Measurements from ENCODE around the gene KRT86. TPM values are rescaled to one million over a fixed set of nuclear protein-coding genes. Genes with fewer than 3 reads are reported as not detected.

Gene KRT86
- total and polyA plus RNA-seq, 9 of the 15 experiments (the other 6 are each of a cell fraction or from before 2014, with no cell fraction given): not detected

DNA sequence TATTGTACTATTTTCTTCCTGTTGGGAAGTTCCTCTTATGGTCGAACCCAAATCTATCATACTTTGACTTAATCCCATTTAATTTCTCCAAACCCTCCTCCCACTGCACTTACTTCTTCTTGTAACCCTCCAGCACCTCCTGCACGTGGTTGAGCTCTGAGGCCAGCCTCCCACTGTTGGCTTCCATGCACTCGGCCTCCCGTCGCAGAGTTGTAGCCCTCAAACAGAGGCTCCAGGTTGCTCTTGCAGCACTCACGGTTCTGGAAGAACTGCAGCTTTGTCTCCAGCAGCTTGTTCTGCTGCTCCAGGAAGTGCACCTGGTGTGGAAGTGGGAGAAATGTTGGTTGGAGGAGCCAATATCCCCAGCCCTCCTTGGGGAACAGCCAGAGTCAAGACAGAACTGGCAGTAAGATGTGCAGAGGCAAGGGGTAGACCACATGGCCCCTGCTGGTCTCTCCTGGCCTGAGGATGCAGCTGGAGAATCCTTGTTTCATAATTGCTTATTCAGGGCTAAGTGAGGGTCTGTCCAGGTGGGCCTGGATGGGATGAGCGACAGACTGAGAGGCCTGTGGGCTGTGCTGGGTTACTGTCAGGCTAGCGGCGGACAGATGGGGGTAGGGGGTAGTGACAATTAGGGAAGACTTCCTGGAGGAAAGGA is 18.4 kb upstream of the KRT86 start (continued):
- TF ChIP-seq, protein P1, sequence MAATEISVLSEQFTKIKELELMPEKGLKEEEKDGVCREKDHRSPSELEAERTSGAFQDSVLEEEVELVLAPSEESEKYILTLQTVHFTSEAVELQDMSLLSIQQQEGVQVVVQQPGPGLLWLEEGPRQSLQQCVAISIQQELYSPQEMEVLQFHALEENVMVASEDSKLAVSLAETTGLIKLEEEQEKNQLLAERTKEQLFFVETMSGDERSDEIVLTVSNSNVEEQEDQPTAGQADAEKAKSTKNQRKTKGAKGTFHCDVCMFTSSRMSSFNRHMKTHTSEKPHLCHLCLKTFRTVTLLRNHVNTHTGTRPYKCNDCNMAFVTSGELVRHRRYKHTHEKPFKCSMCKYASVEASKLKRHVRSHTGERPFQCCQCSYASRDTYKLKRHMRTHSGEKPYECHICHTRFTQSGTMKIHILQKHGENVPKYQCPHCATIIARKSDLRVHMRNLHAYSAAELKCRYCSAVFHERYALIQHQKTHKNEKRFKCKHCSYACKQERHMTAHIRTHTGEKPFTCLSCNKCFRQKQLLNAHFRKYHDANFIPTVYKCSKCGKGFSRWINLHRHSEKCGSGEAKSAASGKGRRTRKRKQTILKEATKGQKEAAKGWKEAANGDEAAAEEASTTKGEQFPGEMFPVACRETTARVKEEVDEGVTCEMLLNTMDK (IDR thresholded peaks at IDR 0.05; ENCODE audit: borderline replicate concordance, insufficient read depth, low read depth, low read length, poor library complexity, severe bottlenecking): no peak
- TF ChIP-seq GABPA (tag; conservative IDR thresholded peaks at IDR 0.05; ENCODE audit: low read depth) (no peak), PTBP1 (IDR thresholded peaks at IDR 0.05; ENCODE audit: low read depth, low read length) (no peak)

DNA sequence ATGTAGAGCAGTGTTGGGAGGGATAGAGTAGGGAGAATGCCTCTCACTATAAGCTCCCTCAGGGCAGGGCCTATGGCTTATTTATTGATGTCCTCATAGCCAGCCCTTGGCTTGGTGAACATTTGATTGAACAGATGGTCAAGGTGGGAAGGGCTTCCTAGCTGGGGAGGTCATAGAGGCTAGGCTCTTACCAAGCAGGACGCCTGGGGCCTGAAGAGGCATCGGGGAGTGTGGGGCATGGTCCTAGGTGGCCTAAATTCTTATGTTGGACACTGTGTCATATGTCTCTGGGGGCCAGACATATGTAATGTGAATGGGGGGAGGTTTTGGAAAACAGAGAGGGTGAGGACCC is 17.9 kb upstream of the KRT86 start:
- no peaks in the 10 kb centered on the region for H3K9me1 ChIP-seq (ENCODE audit: control insufficient read depth, insufficient read depth, low read length)
- no peak overlapping the region for H3K27ac ChIP-seq (ENCODE audit: extremely low read depth, low read depth, low read length)
- no peak for ATAC-seq
- 0% methylated on average over 1 of the region's 2 CpGs for WGBS (ENCODE audit: insufficient coverage, low coverage, missing lambda C conversion rate)
- H2AFZ ChIP-seq (ENCODE audit: low read depth, low read length): no peak overlapping the region
- peaks cover 0 to 5% of the 10 kb centered on the region in 2 experiments; a peak in 1 of 5 replicates for H3K4me1 ChIP-seq (replicated peaks in 1 of 2; ENCODE audit: control insufficient read depth in 2 of 2, insufficient read depth in 2 of 2, low read length in 2 of 2)
- no peaks in the 10 kb centered on the region for H3K79me2 ChIP-seq (ENCODE audit: control insufficient read depth, insufficient read depth, low read length)
- no peaks in the 10 kb centered on the region for H3K36me3 ChIP-seq (ENCODE audit: control insufficient read depth, insufficient read depth, low read length)
- CTCF ChIA-PET (ENCODE audit: low intra/inter-chr PET ratio): no interaction called here
- peaks cover 27 to 66% of the 10 kb centered on the region in 2 experiments for H3K27me3 ChIP-seq (ENCODE audit: control insufficient read depth in 2 of 2, insufficient read depth in 2 of 2, low read length in 2 of 2)
- no peak overlapping the region for H3K4me2 ChIP-seq (ENCODE audit: insufficient read depth, low read length)
- POLR2A ChIA-PET: no interaction called here
- no peak overlapping the region for H3K9ac ChIP-seq (ENCODE audit: insufficient read depth in 1 of 2, low read depth in 2 of 2, low read length in 2 of 2)
- no peaks in the 10 kb centered on the region for H3K9me3 ChIP-seq (replicated peaks; ENCODE audit: control insufficient read depth, insufficient read depth, low read depth, low read length)
- DNase-seq (ENCODE audit: extremely low read depth in 1 of 4, low spot score in 3 of 4): no peak
- no peak overlapping the region for H3K4me3 ChIP-seq
- in situ Hi-C loops (cut with MboI): no loop called here
- intact Hi-C loops (cut with micrococcal nuclease): no loop called here
- no peak for FAIRE-seq
- H4K20me1 ChIP-seq (replicated peaks; ENCODE audit: control insufficient read depth, insufficient read depth, low read length): 0 out of 2 replicates have a peak, but pooled peaks cover 4% of the 10 kb centered on the region
- BruUV-seq (replicated peaks): no TSS peak
- TF ChIP-seq RFX1 (IDR thresholded peaks at IDR 0.05) (no peak), XRCC3 (IDR thresholded peaks at IDR 0.05) (no peak), POLR3A (IDR thresholded peaks at IDR 0.05; ENCODE audit: borderline replicate concordance, extremely low read depth, insufficient read depth, insufficient read length) (no peak), ZNF445 (CRISPR knock-in tag; IDR thresholded peaks at IDR 0.05; ENCODE audit: low read depth) (no peak), ZBTB1 (CRISPR knock-in tag; IDR thresholded peaks at IDR 0.05; ENCODE audit: borderline replicate concordance, low read depth) (no peak), HMGN3 (IDR thresholded peaks at IDR 0.05; ENCODE audit: borderline replicate concordance, extremely low read depth, insufficient read length, low read depth, low read length) (no peak), XRCC4 (IDR thresholded peaks at IDR 0.05; ENCODE audit: extremely low read depth, insufficient read depth, insufficient read length) (no peak), NEUROD1 (IDR thresholded peaks at IDR 0.05; ENCODE audit: borderline replicate concordance, low read depth, low read length, partially characterized antibody) (no peak), CHD4 (IDR thresholded peaks at IDR 0.05; ENCODE audit: insufficient read depth, insufficient replicate concordance, low read depth, low read length, poor library complexity, severe bottlenecking) (no peak), LCOR (CRISPR knock-in tag; IDR thresholded peaks at IDR 0.05) (no peak)
- TF ChIP-seq, protein P2, sequence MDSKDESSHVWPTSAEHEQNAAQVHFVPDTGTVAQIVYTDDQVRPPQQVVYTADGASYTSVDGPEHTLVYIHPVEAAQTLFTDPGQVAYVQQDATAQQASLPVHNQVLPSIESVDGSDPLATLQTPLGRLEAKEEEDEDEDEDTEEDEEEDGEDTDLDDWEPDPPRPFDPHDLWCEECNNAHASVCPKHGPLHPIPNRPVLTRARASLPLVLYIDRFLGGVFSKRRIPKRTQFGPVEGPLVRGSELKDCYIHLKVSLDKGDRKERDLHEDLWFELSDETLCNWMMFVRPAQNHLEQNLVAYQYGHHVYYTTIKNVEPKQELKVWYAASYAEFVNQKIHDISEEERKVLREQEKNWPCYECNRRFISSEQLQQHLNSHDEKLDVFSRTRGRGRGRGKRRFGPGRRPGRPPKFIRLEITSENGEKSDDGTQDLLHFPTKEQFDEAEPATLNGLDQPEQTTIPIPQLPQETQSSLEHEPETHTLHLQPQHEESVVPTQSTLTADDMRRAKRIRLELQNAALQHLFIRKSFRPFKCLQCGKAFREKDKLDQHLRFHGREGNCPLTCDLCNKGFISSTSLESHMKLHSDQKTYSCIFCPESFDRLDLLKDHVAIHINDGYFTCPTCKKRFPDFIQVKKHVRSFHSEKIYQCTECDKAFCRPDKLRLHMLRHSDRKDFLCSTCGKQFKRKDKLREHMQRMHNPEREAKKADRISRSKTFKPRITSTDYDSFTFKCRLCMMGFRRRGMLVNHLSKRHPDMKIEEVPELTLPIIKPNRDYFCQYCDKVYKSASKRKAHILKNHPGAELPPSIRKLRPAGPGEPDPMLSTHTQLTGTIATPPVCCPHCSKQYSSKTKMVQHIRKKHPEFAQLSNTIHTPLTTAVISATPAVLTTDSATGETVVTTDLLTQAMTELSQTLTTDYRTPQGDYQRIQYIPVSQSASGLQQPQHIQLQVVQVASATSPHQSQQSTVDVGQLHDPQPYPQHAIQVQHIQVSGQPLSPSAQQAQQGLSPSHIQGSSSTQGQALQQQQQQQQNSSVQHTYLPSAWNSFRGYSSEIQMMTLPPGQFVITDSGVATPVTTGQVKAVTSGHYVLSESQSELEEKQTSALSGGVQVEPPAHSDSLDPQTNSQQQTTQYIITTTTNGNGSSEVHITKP (IDR thresholded peaks at IDR 0.05; ENCODE audit: partially characterized antibody): no peak
